ENCODE measurements around the gene ATG4A. TPM values are rescaled to one million over a fixed set of nuclear protein-coding genes. Genes with fewer than 3 reads are reported as not detected.

Gene ATG4A
- total and polyA plus RNA-seq, 9 of the 15 experiments (the other 6 are each of a cell fraction or from before 2014, with no cell fraction given), result 7.3 to 24.5 (median 16.6) TPM

- TF ChIP-seq ZNF740 (CRISPR knock-in tag; IDR thresholded peaks at IDR 0.05), result no peak
- TF ChIP-seq ZNF740 (tag; IDR thresholded peaks at IDR 0.05), result no peak
- no peak for TF ChIP-seq ZBTB34 (CRISPR knock-in tag; IDR thresholded peaks at IDR 0.05)
- TF ChIP-seq STAG1 (CRISPR knock-in tag; IDR thresholded peaks at IDR 0.05; ENCODE audit: borderline replicate concordance), result no peak
- TF ChIP-seq CBFA2T3 (IDR thresholded peaks at IDR 0.05), result no peak
- no peak for TF ChIP-seq TBL1XR1 (IDR thresholded peaks at IDR 0.05; ENCODE audit: low read length in 2 of 2)
- no peak for TF ChIP-seq ETV5 (CRISPR knock-in tag; IDR thresholded peaks at IDR 0.05; ENCODE audit: low read depth)
- TF ChIP-seq TCF3 (CRISPR knock-in tag; IDR thresholded peaks at IDR 0.05), result no peak
- TF ChIP-seq XRCC3 (IDR thresholded peaks at IDR 0.05), result no peak
- TF ChIP-seq ZBTB9 (CRISPR knock-in tag; IDR thresholded peaks at IDR 0.05), result no peak
- TF ChIP-seq ZNF316 (IDR thresholded peaks at IDR 0.05), result no peak
- no peak for TF ChIP-seq MYNN (IDR thresholded peaks at IDR 0.05)
- TF ChIP-seq MYNN (CRISPR knock-in tag; IDR thresholded peaks at IDR 0.05), result no peak
- TF ChIP-seq FOXO4 (CRISPR knock-in tag; IDR thresholded peaks at IDR 0.05), result no peak
Observed at GRCh38 chrX:108159028-108159670, 67.6 kb downstream of the ATG4A start (continued).

Measured in K562 (cell line).